ENCODE measurements around the gene NPTX1. TPM values are rescaled to one million over a fixed set of nuclear protein-coding genes. Genes with fewer than 3 reads are reported as not detected.

The NPTX1 gene
- total and polyA plus RNA-seq, 2 of the 13 experiments (the other 11 are each of a cell fraction or from before 2014, with no cell fraction given) = 0.01 TPM; not detected in 1

- intact Hi-C loops (cut with micrococcal nuclease; ENCODE audit: unreplicated experiment) = no loop called here
- ChIA-PET POLR2A (no interaction called here), CTCF (ENCODE audit: low intra/inter-chr PET ratio, low total read pairs) (no interaction called here)
- ATAC-seq (no peak), DNase-seq (ENCODE audit: low spot score) (no peak), FAIRE-seq (no peak)
- H3K36me3 ChIP-seq (replicated peaks in 1 of 2; ENCODE audit: control insufficient read depth in 1 of 2, insufficient read depth in 2 of 2, low read length in 2 of 2) = no peaks in the 10 kb centered on the region
- H3K4me2 ChIP-seq (ENCODE audit: low read depth, low read length) = no peak overlapping the region
- in situ Hi-C loops (cut with HindIII; ENCODE audit: extremely low pct_ligation_motif_present, low pct_unique_long_range_greater_than_20kb) = no loop called here
- TF ChIP-seq HES4 (CRISPR knock-in tag; IDR thresholded peaks at IDR 0.05; ENCODE audit: borderline replicate concordance) = no peak
- no peak for TF ChIP-seq ZNF672 (CRISPR knock-in tag; IDR thresholded peaks at IDR 0.05)
- TF ChIP-seq, protein P1, sequence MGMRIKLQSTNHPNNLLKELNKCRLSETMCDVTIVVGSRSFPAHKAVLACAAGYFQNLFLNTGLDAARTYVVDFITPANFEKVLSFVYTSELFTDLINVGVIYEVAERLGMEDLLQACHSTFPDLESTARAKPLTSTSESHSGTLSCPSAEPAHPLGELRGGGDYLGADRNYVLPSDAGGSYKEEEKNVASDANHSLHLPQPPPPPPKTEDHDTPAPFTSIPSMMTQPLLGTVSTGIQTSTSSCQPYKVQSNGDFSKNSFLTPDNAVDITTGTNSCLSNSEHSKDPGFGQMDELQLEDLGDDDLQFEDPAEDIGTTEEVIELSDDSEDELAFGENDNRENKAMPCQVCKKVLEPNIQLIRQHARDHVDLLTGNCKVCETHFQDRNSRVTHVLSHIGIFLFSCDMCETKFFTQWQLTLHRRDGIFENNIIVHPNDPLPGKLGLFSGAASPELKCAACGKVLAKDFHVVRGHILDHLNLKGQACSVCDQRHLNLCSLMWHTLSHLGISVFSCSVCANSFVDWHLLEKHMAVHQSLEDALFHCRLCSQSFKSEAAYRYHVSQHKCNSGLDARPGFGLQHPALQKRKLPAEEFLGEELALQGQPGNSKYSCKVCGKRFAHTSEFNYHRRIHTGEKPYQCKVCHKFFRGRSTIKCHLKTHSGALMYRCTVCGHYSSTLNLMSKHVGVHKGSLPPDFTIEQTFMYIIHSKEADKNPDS (CRISPR knock-in tag; IDR thresholded peaks at IDR 0.05) = no peak
- TF ChIP-seq ZNF460 (CRISPR knock-in tag; IDR thresholded peaks at IDR 0.05; ENCODE audit: borderline replicate concordance) = no peak
- no peak for TF ChIP-seq SUZ12 (IDR thresholded peaks at IDR 0.05; ENCODE audit: low read depth, low read length)
- no peak for TF ChIP-seq ZKSCAN1 (IDR thresholded peaks at IDR 0.05; ENCODE audit: low read length)
- TF ChIP-seq ZNF160 (CRISPR knock-in tag; IDR thresholded peaks at IDR 0.05) = no peak
- no peak for TF ChIP-seq GTF3A (CRISPR knock-in tag; conservative IDR thresholded peaks at IDR 0.05)
- no peak for TF ChIP-seq HOXA7 (CRISPR knock-in tag; IDR thresholded peaks at IDR 0.05)
- TF ChIP-seq KLF16 (CRISPR knock-in tag; IDR thresholded peaks at IDR 0.05) = no peak
- H3K27ac ChIP-seq (ENCODE audit: extremely low read length, insufficient read depth, low read length) = no peak overlapping the region
- H3K4me1 ChIP-seq (ENCODE audit: insufficient read depth, low read length) = peaks cover 32% of the 10 kb centered on the region
- no peak overlapping the region for H3K4me3 ChIP-seq (replicated peaks in 1 of 3; ENCODE audit: insufficient read depth in 1 of 3, low read depth in 2 of 3, low read length in 3 of 3)
- BruUV-seq (replicated peaks) = no TSS peak
- peaks cover 11 to 64% of the 10 kb centered on the region in 2 experiments; a peak in 4 of 5 replicates for H3K27me3 ChIP-seq (ENCODE audit: control insufficient read depth in 1 of 2, insufficient read depth in 2 of 2, low read length in 2 of 2)
- 77% methylated on average over 13 of the region's 15 CpGs for WGBS (ENCODE audit: low lambda C conversion rate)
- no peaks in the 10 kb centered on the region for H3K79me2 ChIP-seq (ENCODE audit: insufficient read depth, low read length)
- H2AFZ ChIP-seq (ENCODE audit: low read length) = no peak overlapping the region
- no peaks in the 10 kb centered on the region for H3K9me3 ChIP-seq (ENCODE audit: low read length)
- H3K9ac ChIP-seq (ENCODE audit: insufficient read depth, low read depth, low read length) = no peak overlapping the region
- H4K20me1 ChIP-seq (ENCODE audit: insufficient read depth, low read length) = no peaks in the 10 kb centered on the region
Observed at GRCh38 chr17:80457236-80457856, 19.1 kb downstream of the NPTX1 start.
